Natural killer cell treated with Interleukin-12 subunit alpha and Interleukin-12 subunit beta and Interleukin-15 and Interleukin-18, amount 100 ng/mL, for 72 hours (primary cell): Measurements from ENCODE around the gene SLC8A1. TPM values are rescaled to one million over a fixed set of nuclear protein-coding genes. Genes with fewer than 3 reads are reported as not detected.

Experiments used
- ATAC-seq, 2 donors: fragments of 150-1000 bp; cut with Tn5 transposase in 1 of 2; sonication (Bioruptor Pico), chemical (Tn5 transposase) in 1 of 2; 2 replicates each; pipeline ENCODE4 v1.10.0; 2021
- DNase-seq: peaks from one replicate; pipeline ENCODE4 v3.0.0; 2022; ENCODE audit warnings: low spot score
- H3K27ac Mint-ChIP-seq, 2 donors: 1 replicate in 1 of 2; 2 replicates in 1 of 2; pipeline ENCODE4 v1.8.0; 2022; ENCODE audit warnings: mixed read lengths in 2 of 2, mild to moderate bottlenecking in 1 of 2, moderate library complexity in 1 of 2
- H3K27me3 Mint-ChIP-seq, 2 donors: 1 replicate in 1 of 2; 2 replicates in 1 of 2; pipeline ENCODE4 v1.8.0; 2022; ENCODE audit warnings: mixed read lengths in 2 of 2
- H3K36me3 Mint-ChIP-seq: one replicate; pipeline ENCODE4 v1.8.0; 2022; ENCODE audit warnings: mixed read lengths
- H3K4me1 Mint-ChIP-seq, 2 donors: 1 replicate in 1 of 2; 2 replicates in 1 of 2; pipeline ENCODE4 v1.8.0; 2022; ENCODE audit warnings: low read depth in 2 of 2, mixed read lengths in 2 of 2, mild to moderate bottlenecking in 1 of 2
- H3K4me3 Mint-ChIP-seq: one replicate; pipeline ENCODE4 v1.8.0; 2022; ENCODE audit warnings: mixed read lengths
- H3K9me3 Mint-ChIP-seq: 2 replicates; pipeline ENCODE4 v1.8.0; 2022; ENCODE audit warnings: mixed read lengths
- total RNA-seq, 2 donors: library from RNA; stranded (reverse); gene quantifications; one replicate each; pipeline ENCODE4 v1.2.3, GENCODE V29; 2022

Gene SLC8A1
- total RNA-seq, 2 donors from 2014 or later = not detected

- DNase-seq (no peak), ATAC-seq (no peak)
- Mint-ChIP-seq H3K27ac (no peak overlapping the region), H3K27me3 (no peaks in the 10 kb centered on the region), H3K4me3 (no peak overlapping the region), H3K36me3 (no peaks in the 10 kb centered on the region), H3K9me3 (peaks cover 4% of the 10 kb centered on the region), H3K4me1 (no peaks in the 10 kb centered on the region)
These were observed 23.5 kb downstream of the SLC8A1 start for GRCh38 chr2:40428439-40428838.

GRCh38 chr2:40421631-40422297 is 30.1 kb downstream of the SLC8A1 start:
- no peak for ATAC-seq
- Mint-ChIP-seq H3K4me1 (no peaks in the 10 kb centered on the region), H3K27ac (no peak overlapping the region), H3K27me3 (no peaks in the 10 kb centered on the region), H3K36me3 (no peaks in the 10 kb centered on the region), H3K9me3 (peaks cover 4% of the 10 kb centered on the region), H3K4me3 (no peak overlapping the region)
- no peak for DNase-seq

- ATAC-seq (no peak), DNase-seq (no peak)
- no peaks in the 10 kb centered on the region for H3K4me1 Mint-ChIP-seq
- H3K9me3 Mint-ChIP-seq = peaks cover 4% of the 10 kb centered on the region
- no peaks in the 10 kb centered on the region for H3K27me3 Mint-ChIP-seq
- H3K4me3 Mint-ChIP-seq = no peak overlapping the region
- H3K27ac Mint-ChIP-seq = no peak overlapping the region
- H3K36me3 Mint-ChIP-seq = no peaks in the 10 kb centered on the region
These were observed 31.4 kb downstream of the SLC8A1 start for GRCh38 chr2:40420478-40420877.

DNA sequence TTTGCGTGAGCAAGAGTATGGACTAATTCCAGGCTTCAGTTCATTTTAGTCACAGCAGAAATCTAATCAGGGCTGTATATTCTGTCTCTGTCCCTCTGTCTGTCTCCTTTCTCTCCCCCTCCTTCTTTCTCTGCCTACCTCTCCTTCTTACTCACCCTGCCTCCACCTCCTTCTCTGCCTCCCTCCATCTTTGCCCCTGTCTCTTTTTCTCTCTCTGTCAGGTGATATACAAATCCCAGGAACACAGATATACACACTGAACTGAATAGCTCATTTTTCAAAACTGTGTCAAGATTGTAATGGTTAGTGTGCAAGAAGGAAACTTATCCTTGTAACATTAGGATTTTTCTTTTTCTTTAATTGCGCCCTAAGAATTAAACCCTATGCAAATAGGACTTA is 32.5 kb downstream of the SLC8A1 start:
- no peaks in the 10 kb centered on the region for H3K36me3 Mint-ChIP-seq
- no peaks in the 10 kb centered on the region for H3K4me1 Mint-ChIP-seq
- no peak for DNase-seq
- peaks cover 4% of the 10 kb centered on the region for H3K9me3 Mint-ChIP-seq
- no peak for ATAC-seq
- H3K4me3 Mint-ChIP-seq = no peak overlapping the region
- no peaks in the 10 kb centered on the region for H3K27me3 Mint-ChIP-seq
- no peak overlapping the region for H3K27ac Mint-ChIP-seq

GRCh38 chr2:40418614-40419363 is 33.1 kb downstream of the SLC8A1 start:
- DNase-seq = no peak
- no peak overlapping the region for H3K27ac Mint-ChIP-seq
- no peaks in the 10 kb centered on the region for H3K36me3 Mint-ChIP-seq
- H3K9me3 Mint-ChIP-seq = peaks cover 4% of the 10 kb centered on the region
- no peak for ATAC-seq
- H3K4me3 Mint-ChIP-seq = no peak overlapping the region
- no peaks in the 10 kb centered on the region for H3K27me3 Mint-ChIP-seq
- no peaks in the 10 kb centered on the region for H3K4me1 Mint-ChIP-seq

GRCh38 chr2:40416486-40416885 is 35.4 kb downstream of the SLC8A1 start:
- H3K4me3 Mint-ChIP-seq = no peak overlapping the region
- no peaks in the 10 kb centered on the region for H3K36me3 Mint-ChIP-seq
- peaks cover 4% of the 10 kb centered on the region for H3K9me3 Mint-ChIP-seq
- no peak overlapping the region for H3K27ac Mint-ChIP-seq
- ATAC-seq = no peak
- no peak for DNase-seq
- no peaks in the 10 kb centered on the region for H3K27me3 Mint-ChIP-seq
- H3K4me1 Mint-ChIP-seq = no peaks in the 10 kb centered on the region

- ATAC-seq (no peak), DNase-seq (no peak)
- Mint-ChIP-seq H3K27me3 (no peaks in the 10 kb centered on the region), H3K9me3 (no peaks in the 10 kb centered on the region), H3K4me1 (no peaks in the 10 kb centered on the region), H3K36me3 (no peaks in the 10 kb centered on the region), H3K4me3 (no peak overlapping the region), H3K27ac (no peak overlapping the region)
These were observed 36.5 kb downstream of the SLC8A1 start for GRCh38 chr2:40415391-40415790.

- no peaks in the 10 kb centered on the region for H3K36me3 Mint-ChIP-seq
- no peak overlapping the region for H3K27ac Mint-ChIP-seq
- no peaks in the 10 kb centered on the region for H3K4me1 Mint-ChIP-seq
- no peak overlapping the region for H3K4me3 Mint-ChIP-seq
- no peak for ATAC-seq
- H3K27me3 Mint-ChIP-seq = no peaks in the 10 kb centered on the region
- DNase-seq = no peak
- no peaks in the 10 kb centered on the region for H3K9me3 Mint-ChIP-seq
These were observed 39.4 kb downstream of the SLC8A1 start for GRCh38 chr2:40412456-40412855.

GRCh38 chr2:40410695-40411094 is 41.2 kb downstream of the SLC8A1 start:
- Mint-ChIP-seq H3K4me3 (no peak overlapping the region), H3K27ac (no peak overlapping the region), H3K36me3 (no peaks in the 10 kb centered on the region), H3K4me1 (no peaks in the 10 kb centered on the region), H3K27me3 (no peaks in the 10 kb centered on the region), H3K9me3 (no peaks in the 10 kb centered on the region)
- no peak for ATAC-seq
- DNase-seq = no peak

- no peak overlapping the region for H3K27ac Mint-ChIP-seq
- no peak for DNase-seq
- H3K27me3 Mint-ChIP-seq = no peaks in the 10 kb centered on the region
- no peaks in the 10 kb centered on the region for H3K4me1 Mint-ChIP-seq
- no peak overlapping the region for H3K4me3 Mint-ChIP-seq
- H3K9me3 Mint-ChIP-seq = no peaks in the 10 kb centered on the region
- no peaks in the 10 kb centered on the region for H3K36me3 Mint-ChIP-seq
- ATAC-seq = no peak
These were observed 42.2 kb downstream of the SLC8A1 start for GRCh38 chr2:40409734-40410133.

DNA sequence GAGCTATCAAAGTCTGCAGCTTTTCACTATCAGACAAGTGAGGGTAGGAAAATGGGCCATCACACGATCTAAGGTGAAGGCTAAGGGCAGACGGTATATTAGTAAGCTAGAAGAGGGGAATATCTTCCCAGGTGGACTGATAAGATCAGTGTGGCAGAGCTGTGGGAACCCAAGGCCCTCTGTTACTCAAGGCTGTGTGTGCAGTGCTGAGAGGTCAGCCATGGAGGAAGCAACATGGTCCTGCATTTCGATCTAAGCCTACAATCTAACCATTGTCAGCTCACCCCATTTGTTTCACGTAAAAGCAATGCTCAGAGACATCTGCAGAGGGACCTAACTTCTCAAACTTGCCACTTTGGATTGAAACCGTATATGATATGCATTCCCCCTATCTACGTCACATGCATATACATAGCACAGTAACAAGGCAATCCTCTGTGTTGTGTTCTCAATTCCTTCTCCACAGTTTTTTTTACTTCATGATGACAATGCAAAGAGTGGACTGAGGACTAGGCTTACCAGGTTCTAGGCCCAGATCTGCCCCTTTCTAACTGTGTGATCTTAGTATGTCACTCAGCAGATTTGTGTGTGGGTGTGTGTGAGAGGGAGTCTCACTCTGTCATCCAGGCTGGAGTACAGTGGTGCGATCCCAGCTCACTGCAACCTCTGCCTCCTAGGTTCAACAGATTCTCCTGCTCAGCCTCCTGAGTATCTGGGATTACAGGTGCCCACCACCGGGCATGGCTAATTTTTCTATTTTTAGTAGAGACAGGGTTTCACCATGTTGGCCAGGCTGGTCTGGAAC is 45.2 kb downstream of the SLC8A1 start:
- no peak for DNase-seq
- no peak overlapping the region for H3K4me3 Mint-ChIP-seq
- no peaks in the 10 kb centered on the region for H3K9me3 Mint-ChIP-seq
- no peak overlapping the region for H3K27ac Mint-ChIP-seq
- ATAC-seq = no peak
- H3K4me1 Mint-ChIP-seq = no peaks in the 10 kb centered on the region
- H3K36me3 Mint-ChIP-seq = no peaks in the 10 kb centered on the region
- no peaks in the 10 kb centered on the region for H3K27me3 Mint-ChIP-seq

DNA sequence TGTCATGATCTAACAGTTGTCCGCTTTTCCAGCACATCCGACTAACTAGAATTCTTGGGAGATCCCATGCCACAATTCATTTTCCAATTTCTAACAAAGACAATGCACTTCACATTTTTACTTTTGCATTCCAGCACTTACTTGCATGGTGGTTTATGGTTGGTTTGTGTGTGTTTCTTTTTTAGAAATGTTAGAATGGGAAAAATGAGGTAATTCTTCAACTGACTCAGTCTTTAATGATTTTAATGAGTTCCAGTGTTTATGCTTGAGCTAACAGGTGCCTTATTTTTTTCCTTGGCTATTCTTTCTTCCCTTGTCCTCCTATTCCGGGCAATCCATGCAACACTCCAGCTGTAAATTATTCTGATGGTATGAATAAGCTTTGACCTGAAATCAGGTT is 46.4 kb downstream of the SLC8A1 start:
- peaks cover under 1% of the 10 kb centered on the region for H3K9me3 Mint-ChIP-seq
- H3K4me1 Mint-ChIP-seq = no peaks in the 10 kb centered on the region

GRCh38 chr2:40404517-40404916 is 47.4 kb downstream of the SLC8A1 start:
- no peaks in the 10 kb centered on the region for H3K27me3 Mint-ChIP-seq
- H3K4me1 Mint-ChIP-seq = no peaks in the 10 kb centered on the region
- H3K36me3 Mint-ChIP-seq = peaks cover 5% of the 10 kb centered on the region
- H3K4me3 Mint-ChIP-seq = no peak overlapping the region
- peaks cover 6% of the 10 kb centered on the region for H3K9me3 Mint-ChIP-seq
- no peak for ATAC-seq
- H3K27ac Mint-ChIP-seq = no peak overlapping the region
- DNase-seq = no peak

More for the DNA sequence above, 46.4 kb downstream of the SLC8A1 start:
- no peak for DNase-seq
- ATAC-seq = no peak
- Mint-ChIP-seq H3K4me3 (no peak overlapping the region), H3K36me3 (no peaks in the 10 kb centered on the region), H3K27me3 (no peaks in the 10 kb centered on the region), H3K27ac (no peak overlapping the region)

- H3K27me3 Mint-ChIP-seq = no peaks in the 10 kb centered on the region
- H3K27ac Mint-ChIP-seq = no peak overlapping the region
- H3K4me3 Mint-ChIP-seq = no peak overlapping the region
- DNase-seq (no peak), ATAC-seq (no peak)
- peaks cover 5% of the 10 kb centered on the region for H3K36me3 Mint-ChIP-seq
- no peaks in the 10 kb centered on the region for H3K4me1 Mint-ChIP-seq
- H3K9me3 Mint-ChIP-seq = peaks cover 9% of the 10 kb centered on the region
These were observed 48.6 kb downstream of the SLC8A1 start for GRCh38 chr2:40403233-40403836.
